Measurements from ENCODE around the gene ANK3. TPM values are rescaled to one million over a fixed set of nuclear protein-coding genes. Genes with fewer than 3 reads are reported as not detected.

Gene ANK3
- total RNA-seq, 1 experiment from 2014 or later: 15.3 TPM

DNA sequence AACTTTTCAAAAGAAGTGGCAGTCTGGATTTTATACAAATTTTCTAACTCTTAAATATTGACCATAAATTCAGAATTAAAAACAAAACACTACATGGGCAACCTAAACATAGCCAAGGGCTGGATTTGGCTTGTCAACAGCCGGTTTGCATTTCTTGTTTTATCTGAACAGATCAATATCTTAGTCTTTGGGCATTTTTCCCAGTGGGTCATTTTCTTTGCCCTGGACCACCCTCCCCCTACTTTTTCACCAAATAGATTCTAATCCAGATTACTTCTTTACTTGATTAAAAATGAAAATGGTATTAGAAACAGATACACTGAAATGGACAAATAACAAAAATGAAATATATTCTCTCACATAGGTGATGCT is 189.0 kb downstream of the ANK3 start:
- Histone ChIP-seq H3K4me2 (ENCODE audit: low read length) (no peak overlapping the region), H3K4me1 (ENCODE audit: control insufficient read depth in 1 of 2, insufficient read depth in 2 of 2, low read length in 2 of 2) (0 out of 4 replicates have a peak, but pooled peaks cover 0 to 4% of the 10 kb centered on the region in 2 experiments), H3K27ac (ENCODE audit: low read depth, low read length) (no peak overlapping the region), H2AFZ (ENCODE audit: low read depth, low read length, poor library complexity, severe bottlenecking) (no peak overlapping the region), H3K9me3 (ENCODE audit: control insufficient read depth in 1 of 2, insufficient read depth in 1 of 2, low read depth in 1 of 2, low read length in 2 of 2) (no peaks in the 10 kb centered on the region), H3K36me3 (ENCODE audit: control insufficient read depth in 1 of 2, insufficient read depth in 2 of 2, low read length in 2 of 2) (no peaks in the 10 kb centered on the region), H3K9ac (ENCODE audit: low read length) (no peak overlapping the region), H3K79me2 (ENCODE audit: insufficient read depth, low read length) (no peaks in the 10 kb centered on the region), H3K27me3 (ENCODE audit: insufficient read depth, low read length) (no peaks in the 10 kb centered on the region), H3K4me3 (replicated peaks in 1 of 2; ENCODE audit: low read depth in 1 of 2, low read length in 2 of 2) (no peak overlapping the region), H4K20me1 (ENCODE audit: insufficient read depth) (no peaks in the 10 kb centered on the region), H3K9me2 (ENCODE audit: insufficient read depth) (no peaks in the 10 kb centered on the region)
- RAD21 ChIA-PET (ENCODE audit: low non-redundant PET in 1 of 2, low total read pairs in 2 of 2, uncharacterized antibody in 2 of 2, unreplicated experiment in 2 of 2): interaction anchor here in 1 of 2 experiments (0.6 kb wide), 1 partner anchor 27 kb away, joined by 3 read pairs; no protein-coding TSS in a partner anchor
- DNase-seq (ENCODE audit: low read depth, low spot score): no peak
- POLR2A ChIA-PET: no interaction called here
- TF ChIP-seq FOSL1 (IDR thresholded peaks at IDR 0.05; ENCODE audit: low read depth): no peak
- TF ChIP-seq, protein P1, sequence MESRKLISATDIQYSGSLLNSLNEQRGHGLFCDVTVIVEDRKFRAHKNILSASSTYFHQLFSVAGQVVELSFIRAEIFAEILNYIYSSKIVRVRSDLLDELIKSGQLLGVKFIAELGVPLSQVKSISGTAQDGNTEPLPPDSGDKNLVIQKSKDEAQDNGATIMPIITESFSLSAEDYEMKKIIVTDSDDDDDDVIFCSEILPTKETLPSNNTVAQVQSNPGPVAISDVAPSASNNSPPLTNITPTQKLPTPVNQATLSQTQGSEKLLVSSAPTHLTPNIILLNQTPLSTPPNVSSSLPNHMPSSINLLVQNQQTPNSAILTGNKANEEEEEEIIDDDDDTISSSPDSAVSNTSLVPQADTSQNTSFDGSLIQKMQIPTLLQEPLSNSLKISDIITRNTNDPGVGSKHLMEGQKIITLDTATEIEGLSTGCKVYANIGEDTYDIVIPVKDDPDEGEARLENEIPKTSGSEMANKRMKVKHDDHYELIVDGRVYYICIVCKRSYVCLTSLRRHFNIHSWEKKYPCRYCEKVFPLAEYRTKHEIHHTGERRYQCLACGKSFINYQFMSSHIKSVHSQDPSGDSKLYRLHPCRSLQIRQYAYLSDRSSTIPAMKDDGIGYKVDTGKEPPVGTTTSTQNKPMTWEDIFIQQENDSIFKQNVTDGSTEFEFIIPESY (IDR thresholded peaks at IDR 0.05; ENCODE audit: extremely low read depth, insufficient replicate concordance, low read length): no peak
- TF ChIP-seq EZH2phosphoT487 (IDR thresholded peaks at IDR 0.05; ENCODE audit: borderline replicate concordance): no peak
- no peak for TF ChIP-seq CBX3 (IDR thresholded peaks at IDR 0.05; ENCODE audit: low read depth)
- no peak for TF ChIP-seq ZNF274 (IDR thresholded peaks at IDR 0.05; ENCODE audit: low read depth, low read length)
- TF ChIP-seq YY1 (IDR thresholded peaks at IDR 0.05; ENCODE audit: extremely low read depth, insufficient replicate concordance, low read depth, low read length): no peak
- TF ChIP-seq SRF (IDR thresholded peaks at IDR 0.05; ENCODE audit: low read depth): no peak
- TF ChIP-seq ELF1 (IDR thresholded peaks at IDR 0.05; ENCODE audit: borderline replicate concordance, low read depth): no peak
- TF ChIP-seq, protein P2, sequence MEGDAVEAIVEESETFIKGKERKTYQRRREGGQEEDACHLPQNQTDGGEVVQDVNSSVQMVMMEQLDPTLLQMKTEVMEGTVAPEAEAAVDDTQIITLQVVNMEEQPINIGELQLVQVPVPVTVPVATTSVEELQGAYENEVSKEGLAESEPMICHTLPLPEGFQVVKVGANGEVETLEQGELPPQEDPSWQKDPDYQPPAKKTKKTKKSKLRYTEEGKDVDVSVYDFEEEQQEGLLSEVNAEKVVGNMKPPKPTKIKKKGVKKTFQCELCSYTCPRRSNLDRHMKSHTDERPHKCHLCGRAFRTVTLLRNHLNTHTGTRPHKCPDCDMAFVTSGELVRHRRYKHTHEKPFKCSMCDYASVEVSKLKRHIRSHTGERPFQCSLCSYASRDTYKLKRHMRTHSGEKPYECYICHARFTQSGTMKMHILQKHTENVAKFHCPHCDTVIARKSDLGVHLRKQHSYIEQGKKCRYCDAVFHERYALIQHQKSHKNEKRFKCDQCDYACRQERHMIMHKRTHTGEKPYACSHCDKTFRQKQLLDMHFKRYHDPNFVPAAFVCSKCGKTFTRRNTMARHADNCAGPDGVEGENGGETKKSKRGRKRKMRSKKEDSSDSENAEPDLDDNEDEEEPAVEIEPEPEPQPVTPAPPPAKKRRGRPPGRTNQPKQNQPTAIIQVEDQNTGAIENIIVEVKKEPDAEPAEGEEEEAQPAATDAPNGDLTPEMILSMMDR (IDR thresholded peaks at IDR 0.05 in 2 of 3, conservative IDR thresholded peaks at IDR 0.05 in 1 of 3; ENCODE audit: borderline replicate concordance in 1 of 3, insufficient read depth in 1 of 3, low read depth in 2 of 3, low read length in 2 of 3): no peak
- no peak for TF ChIP-seq TCF7L2 (IDR thresholded peaks at IDR 0.05; ENCODE audit: borderline replicate concordance, extremely low read depth, insufficient read depth, insufficient read length)
- TF ChIP-seq JUND (IDR thresholded peaks at IDR 0.05): no peak
- TF ChIP-seq, protein P3, sequence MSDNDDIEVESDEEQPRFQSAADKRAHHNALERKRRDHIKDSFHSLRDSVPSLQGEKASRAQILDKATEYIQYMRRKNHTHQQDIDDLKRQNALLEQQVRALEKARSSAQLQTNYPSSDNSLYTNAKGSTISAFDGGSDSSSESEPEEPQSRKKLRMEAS (IDR thresholded peaks at IDR 0.05): no peak
- TF ChIP-seq, protein P4, sequence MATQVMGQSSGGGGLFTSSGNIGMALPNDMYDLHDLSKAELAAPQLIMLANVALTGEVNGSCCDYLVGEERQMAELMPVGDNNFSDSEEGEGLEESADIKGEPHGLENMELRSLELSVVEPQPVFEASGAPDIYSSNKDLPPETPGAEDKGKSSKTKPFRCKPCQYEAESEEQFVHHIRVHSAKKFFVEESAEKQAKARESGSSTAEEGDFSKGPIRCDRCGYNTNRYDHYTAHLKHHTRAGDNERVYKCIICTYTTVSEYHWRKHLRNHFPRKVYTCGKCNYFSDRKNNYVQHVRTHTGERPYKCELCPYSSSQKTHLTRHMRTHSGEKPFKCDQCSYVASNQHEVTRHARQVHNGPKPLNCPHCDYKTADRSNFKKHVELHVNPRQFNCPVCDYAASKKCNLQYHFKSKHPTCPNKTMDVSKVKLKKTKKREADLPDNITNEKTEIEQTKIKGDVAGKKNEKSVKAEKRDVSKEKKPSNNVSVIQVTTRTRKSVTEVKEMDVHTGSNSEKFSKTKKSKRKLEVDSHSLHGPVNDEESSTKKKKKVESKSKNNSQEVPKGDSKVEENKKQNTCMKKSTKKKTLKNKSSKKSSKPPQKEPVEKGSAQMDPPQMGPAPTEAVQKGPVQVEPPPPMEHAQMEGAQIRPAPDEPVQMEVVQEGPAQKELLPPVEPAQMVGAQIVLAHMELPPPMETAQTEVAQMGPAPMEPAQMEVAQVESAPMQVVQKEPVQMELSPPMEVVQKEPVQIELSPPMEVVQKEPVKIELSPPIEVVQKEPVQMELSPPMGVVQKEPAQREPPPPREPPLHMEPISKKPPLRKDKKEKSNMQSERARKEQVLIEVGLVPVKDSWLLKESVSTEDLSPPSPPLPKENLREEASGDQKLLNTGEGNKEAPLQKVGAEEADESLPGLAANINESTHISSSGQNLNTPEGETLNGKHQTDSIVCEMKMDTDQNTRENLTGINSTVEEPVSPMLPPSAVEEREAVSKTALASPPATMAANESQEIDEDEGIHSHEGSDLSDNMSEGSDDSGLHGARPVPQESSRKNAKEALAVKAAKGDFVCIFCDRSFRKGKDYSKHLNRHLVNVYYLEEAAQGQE (IDR thresholded peaks at IDR 0.05; ENCODE audit: low read depth): no peak
- no peak for TF ChIP-seq CEBPB (IDR thresholded peaks at IDR 0.05; ENCODE audit: low read depth)
- no peak for TF ChIP-seq SP1 (IDR thresholded peaks at IDR 0.05; ENCODE audit: low read depth)
- no peak for TF ChIP-seq EGR1 (IDR thresholded peaks at IDR 0.05; ENCODE audit: low read depth)
- intact Hi-C loops (cut with micrococcal nuclease): no loop called here
- CTCF ChIA-PET: no interaction called here
- ATAC-seq: no peak
- BruUV-seq (replicated peaks): no TSS peak
